Ectodermal cell (in vitro differentiated cells): ENCODE data around the gene ARHGAP42.

Experiments used
- H3K27ac ChIP-seq: 2 replicates; pipeline ENCODE4 v1.7.0; 2013; ENCODE audit warnings: mild to moderate bottlenecking, low read depth, low read length; ENCODE audit not compliant: insufficient read depth, poor library complexity, severe bottlenecking
- H3K27me3 ChIP-seq: 2 replicates; pipeline ENCODE4 v1.7.0; 2013; ENCODE audit warnings: mild to moderate bottlenecking, low read length; ENCODE audit not compliant: insufficient read depth, control insufficient read depth, poor library complexity, severe bottlenecking
- H3K36me3 ChIP-seq: one replicate; pipeline ENCODE4 v1.7.0; 2013; ENCODE audit warnings: low read length; ENCODE audit not compliant: control insufficient read depth, insufficient read depth
- H3K4me1 ChIP-seq: one replicate; pipeline ENCODE4 v1.7.0; 2013; ENCODE audit warnings: low read length; ENCODE audit not compliant: control insufficient read depth, insufficient read depth
- H3K4me3 ChIP-seq: 2 replicates; pipeline ENCODE4 v1.7.0; 2013; ENCODE audit warnings: low read depth, low read length, control low read depth; ENCODE audit not compliant: insufficient read depth
- H3K9me3 ChIP-seq: 2 replicates; pipeline ENCODE4 v1.7.0; 2013; ENCODE audit warnings: mild to moderate bottlenecking, low read length, moderate library complexity; ENCODE audit not compliant: control insufficient read depth
- WGBS, 2 experiments: methylation state at CpG; one replicate each; pipeline ENCODE4 v1.1.7; 2013; ENCODE audit warnings: missing lambda C conversion rate in 2 of 2; 5-methylcytosine and 5-hydroxymethylcytosine counted together

ARHGAP42 gene

DNA sequence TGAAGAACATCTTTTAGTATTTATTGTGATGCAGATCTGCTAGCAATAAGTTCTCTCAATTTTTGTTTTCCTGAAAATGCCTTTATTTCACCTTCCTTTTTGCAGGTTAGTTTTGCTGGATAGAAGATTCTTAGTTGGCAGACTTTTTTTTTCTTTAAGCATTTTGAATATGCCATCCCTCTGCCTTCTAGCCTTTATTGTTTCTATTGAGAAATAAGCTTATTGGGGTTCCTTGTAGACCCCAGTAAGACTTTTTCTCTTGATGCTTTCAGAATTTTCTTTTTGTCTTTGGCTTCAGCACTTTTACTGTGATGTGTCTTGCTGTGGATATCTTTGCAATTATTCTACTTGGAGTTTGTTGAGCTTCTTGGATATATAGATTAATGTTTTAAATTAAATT, 281.9 kb downstream of the ARHGAP42 start:
- Histone ChIP-seq H3K4me1 (no peaks in the 10 kb centered on the region), H3K27me3 (no peaks in the 10 kb centered on the region), H3K27ac (no peak overlapping the region), H3K36me3 (no peaks in the 10 kb centered on the region), H3K9me3 (peaks cover 3% of the 10 kb centered on the region), H3K4me3 (no peak overlapping the region)

DNA sequence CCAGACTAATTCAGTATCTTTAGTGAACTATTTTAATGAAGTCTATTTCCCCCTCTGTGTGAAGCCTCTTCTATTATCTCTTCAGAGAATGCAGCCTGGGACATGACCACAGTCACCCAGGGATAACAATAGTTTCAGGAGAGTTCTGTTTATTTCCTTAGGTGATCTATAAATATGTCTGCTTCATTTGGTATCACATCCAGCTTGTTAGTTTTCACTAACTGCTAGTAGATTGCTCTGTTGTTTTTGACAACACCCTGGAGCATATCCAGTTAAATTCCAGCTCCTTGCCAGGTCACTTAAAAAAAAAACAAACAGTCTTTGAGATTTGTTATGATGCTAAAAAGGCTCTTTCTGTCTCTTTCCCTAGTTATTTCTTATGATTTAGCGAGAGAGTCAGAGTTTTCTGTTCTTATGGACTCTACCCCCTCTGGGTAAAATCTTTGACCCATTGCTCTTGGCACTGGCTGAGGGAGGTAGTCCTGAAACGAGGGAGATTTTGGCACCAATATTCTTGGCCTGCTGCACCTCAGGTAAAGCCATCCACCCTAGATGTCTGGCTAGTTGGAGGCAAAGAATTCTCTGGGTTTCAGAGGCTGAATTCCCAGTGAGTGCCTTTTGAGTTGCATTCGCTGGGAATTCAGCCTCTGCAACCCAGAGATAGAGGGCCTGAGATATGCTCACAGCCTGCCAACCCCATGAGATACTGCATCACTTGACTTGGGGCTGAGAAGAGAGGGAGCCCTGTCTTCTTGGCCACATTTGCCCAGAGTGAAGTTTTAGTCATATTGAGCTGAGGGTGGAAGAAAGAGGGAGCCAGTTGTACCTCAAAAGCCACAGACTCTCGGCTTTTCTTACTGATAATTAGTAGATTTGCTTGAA, 283.4 kb downstream of the ARHGAP42 start:
- no peaks in the 10 kb centered on the region for H3K4me1 ChIP-seq
- H3K36me3 ChIP-seq: no peaks in the 10 kb centered on the region
- peaks cover 3% of the 10 kb centered on the region for H3K9me3 ChIP-seq
- 85 to 93% methylated on average over 3 to 4 of the region's 4 CpGs for WGBS, 2 experiments
- no peak overlapping the region for H3K27ac ChIP-seq
- H3K27me3 ChIP-seq: no peaks in the 10 kb centered on the region
- no peak overlapping the region for H3K4me3 ChIP-seq

DNA sequence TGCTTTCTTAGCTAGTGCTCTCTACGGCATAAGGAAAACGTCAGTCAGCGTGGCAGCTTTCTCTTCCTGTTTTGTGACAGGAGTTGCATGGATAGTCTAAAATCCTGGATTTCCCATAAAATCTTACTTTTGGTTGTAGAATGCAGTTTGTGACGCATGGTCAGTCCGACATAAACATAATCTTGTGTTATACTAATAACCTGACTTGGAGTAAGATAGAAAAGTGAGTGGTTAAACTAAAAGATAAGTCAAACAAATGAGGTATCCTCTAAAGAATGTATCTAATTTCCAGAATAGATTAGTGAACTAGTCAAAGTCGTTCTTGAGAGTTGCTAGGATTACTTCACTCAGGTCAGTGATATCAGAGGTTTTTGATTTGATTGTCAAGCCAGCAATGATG, 285.0 kb downstream of the ARHGAP42 start:
- Histone ChIP-seq H3K27me3 (no peaks in the 10 kb centered on the region), H3K27ac (no peak overlapping the region), H3K9me3 (peaks cover 3% of the 10 kb centered on the region), H3K36me3 (no peaks in the 10 kb centered on the region), H3K4me3 (no peak overlapping the region), H3K4me1 (no peaks in the 10 kb centered on the region)
- WGBS, 2 experiments: 83 to 89% methylated on average over 5 to 6 of the region's 6 CpGs

DNA sequence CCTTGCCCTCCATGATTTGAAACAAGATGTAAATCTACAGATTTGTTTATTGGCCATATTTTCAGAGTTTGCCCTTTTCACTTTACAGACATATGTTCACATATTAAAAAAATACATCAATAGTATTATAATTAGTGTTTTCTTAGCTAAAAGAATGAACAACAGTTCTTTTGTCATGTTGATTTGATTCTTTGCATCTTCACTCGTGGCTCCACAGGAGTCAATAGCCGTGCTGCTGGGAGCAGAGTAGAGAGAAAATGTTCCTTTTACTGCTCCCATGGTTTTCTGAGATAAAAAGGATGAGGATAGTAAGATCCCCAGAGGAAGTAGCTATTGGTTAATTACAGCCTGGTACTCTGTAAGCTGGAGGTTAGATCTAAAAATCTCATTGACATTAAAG, 291.4 kb downstream of the ARHGAP42 start:
- Histone ChIP-seq H3K27me3 (no peaks in the 10 kb centered on the region), H3K4me1 (no peaks in the 10 kb centered on the region), H3K27ac (no peak overlapping the region), H3K4me3 (no peak overlapping the region), H3K9me3 (no peaks in the 10 kb centered on the region), H3K36me3 (no peaks in the 10 kb centered on the region)
- 4 to 5% methylated on average over 2 of the region's 2 CpGs for WGBS, 2 experiments

DNA sequence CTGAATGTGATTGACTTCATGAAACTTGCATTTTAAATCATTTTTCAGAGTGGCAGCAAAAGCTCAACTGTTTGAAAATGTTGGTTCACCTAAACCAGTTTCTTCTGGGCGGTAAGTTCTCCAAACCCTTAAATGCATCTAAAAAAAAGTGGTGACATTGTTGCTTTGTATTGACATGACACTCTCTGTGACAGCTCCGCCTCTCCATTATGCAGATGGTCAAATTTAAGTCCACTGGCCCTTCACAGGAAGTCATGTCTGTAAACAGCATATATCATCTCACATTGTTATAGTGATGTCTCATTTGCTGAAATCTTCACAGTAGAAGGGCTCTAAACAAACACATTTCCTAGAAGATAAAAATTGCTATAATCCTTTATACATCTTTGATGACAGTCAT, 291.9 kb downstream of the ARHGAP42 start:
- Histone ChIP-seq H3K36me3 (no peaks in the 10 kb centered on the region), H3K27me3 (no peaks in the 10 kb centered on the region), H3K4me1 (no peaks in the 10 kb centered on the region), H3K27ac (no peak overlapping the region), H3K9me3 (no peaks in the 10 kb centered on the region), H3K4me3 (no peak overlapping the region)
- 72 to 81% methylated on average over 2 of the region's 2 CpGs for WGBS, 2 experiments

DNA sequence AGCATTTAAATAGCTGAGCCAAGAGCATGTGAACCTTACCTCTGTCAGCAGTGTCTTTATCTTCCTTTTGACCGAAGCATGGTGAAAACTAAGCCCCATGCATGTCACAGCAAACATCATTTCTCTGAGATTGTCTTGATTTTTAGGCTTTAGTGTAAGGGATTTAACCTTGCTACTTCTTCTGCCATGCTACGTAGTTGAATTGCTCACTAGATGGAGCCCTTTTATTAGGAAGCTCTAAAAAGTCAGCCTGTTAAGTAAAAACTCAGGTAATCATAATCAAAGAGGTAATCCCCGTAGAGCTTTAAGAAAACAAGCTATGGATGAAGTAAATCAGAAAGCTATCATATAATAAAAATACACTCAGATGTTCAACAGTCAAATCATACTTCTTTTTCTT, 293.1 kb downstream of the ARHGAP42 start:
- H3K36me3 ChIP-seq: no peaks in the 10 kb centered on the region
- 71 to 79% methylated on average over 1 to 2 of the region's 3 CpGs for WGBS, 2 experiments
- no peak overlapping the region for H3K27ac ChIP-seq

DNA sequence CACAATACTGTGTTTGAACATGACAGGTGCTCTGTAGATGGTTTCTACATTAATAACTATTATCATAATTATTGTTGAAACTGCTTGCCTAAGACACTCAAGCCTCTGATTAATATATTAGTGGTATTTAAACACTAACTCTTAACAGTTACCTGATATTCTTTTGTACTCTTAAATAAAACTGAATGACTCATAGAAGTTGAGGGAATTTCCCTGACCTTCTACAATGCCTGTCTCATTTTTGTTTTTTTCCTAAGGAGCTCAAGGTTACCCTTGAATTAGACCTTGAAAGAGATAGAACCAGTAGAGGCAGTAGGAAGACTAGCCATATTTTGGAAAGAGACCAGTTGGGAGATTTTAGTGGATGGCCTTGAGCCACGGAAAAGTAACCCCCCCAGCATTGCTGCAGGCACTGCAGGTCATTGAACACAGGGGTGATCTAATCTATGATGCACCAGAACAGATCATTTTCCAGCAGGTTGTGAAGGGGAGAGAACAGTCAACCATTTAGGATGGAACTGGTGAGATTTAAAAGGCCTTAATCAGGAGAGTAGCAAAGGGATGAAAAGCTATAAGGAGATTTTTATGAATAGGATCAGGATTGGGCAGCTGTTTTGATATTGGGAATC, 294.2 kb downstream of the ARHGAP42 start:
- H3K27me3 ChIP-seq: no peaks in the 10 kb centered on the region
- H3K9me3 ChIP-seq: no peaks in the 10 kb centered on the region
- no peak overlapping the region for H3K27ac ChIP-seq
- H3K36me3 ChIP-seq: no peaks in the 10 kb centered on the region
- H3K4me3 ChIP-seq: no peak overlapping the region
- WGBS, 2 experiments: 93% methylated on average over 1 of the region's 1 CpG
- H3K4me1 ChIP-seq: no peaks in the 10 kb centered on the region

More for the DNA sequence above, 293.1 kb downstream of the ARHGAP42 start:
- H3K27me3 ChIP-seq: no peaks in the 10 kb centered on the region
- no peaks in the 10 kb centered on the region for H3K9me3 ChIP-seq
- no peak overlapping the region for H3K4me3 ChIP-seq
- no peaks in the 10 kb centered on the region for H3K4me1 ChIP-seq

DNA sequence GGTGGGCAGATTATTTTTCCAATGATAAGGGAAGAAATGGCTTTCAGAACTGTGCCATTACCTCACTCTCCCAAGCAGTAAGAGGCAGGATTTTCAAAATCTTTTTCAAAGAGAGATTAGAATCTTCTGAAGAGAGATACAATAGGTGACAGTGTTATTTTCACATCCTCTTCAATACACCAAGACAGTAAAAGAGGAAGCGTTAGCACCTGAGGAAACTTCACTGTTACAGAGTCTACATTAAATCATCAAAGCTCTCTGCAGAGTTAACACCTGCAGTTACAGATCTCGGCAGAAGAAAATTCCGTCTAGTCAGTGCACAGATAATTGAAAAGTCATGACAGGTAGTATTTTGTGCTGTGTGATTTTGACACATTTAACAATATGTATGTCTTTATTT, 297.6 kb downstream of the ARHGAP42 start:
- H3K27ac ChIP-seq: no peak overlapping the region
- no peak overlapping the region for H3K4me3 ChIP-seq
- WGBS, 2 experiments: 95 to 98% methylated on average over 2 to 3 of the region's 3 CpGs
- no peaks in the 10 kb centered on the region for H3K27me3 ChIP-seq
- H3K36me3 ChIP-seq: no peaks in the 10 kb centered on the region
- no peaks in the 10 kb centered on the region for H3K4me1 ChIP-seq
- no peaks in the 10 kb centered on the region for H3K9me3 ChIP-seq

DNA sequence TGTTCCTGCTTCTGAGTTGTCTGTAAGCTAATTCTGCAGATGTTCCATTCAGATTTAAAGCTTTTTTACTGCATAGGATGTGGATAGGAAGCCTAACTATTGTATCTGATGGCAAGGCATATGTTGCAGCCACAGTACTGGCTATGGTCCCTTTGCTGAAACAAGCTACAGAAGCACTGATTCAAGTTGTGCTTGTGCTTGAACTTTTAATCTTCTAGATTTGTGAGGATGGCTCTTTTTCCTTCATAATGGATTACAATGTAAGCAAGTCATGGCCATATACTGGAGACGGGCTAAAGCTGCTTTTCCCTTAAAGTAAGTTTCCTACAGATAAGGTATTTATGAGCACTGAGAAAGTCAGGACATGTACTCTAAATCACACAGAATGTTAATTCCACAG, 303.8 kb downstream of the ARHGAP42 start:
- H3K27me3 ChIP-seq: no peaks in the 10 kb centered on the region
- H3K9me3 ChIP-seq: no peaks in the 10 kb centered on the region
- H3K36me3 ChIP-seq: no peaks in the 10 kb centered on the region
- H3K4me3 ChIP-seq: no peak overlapping the region
- no peak overlapping the region for H3K27ac ChIP-seq
- WGBS, 2 experiments: 100% methylated on average over 1 of the region's 1 CpG
- no peaks in the 10 kb centered on the region for H3K4me1 ChIP-seq

DNA sequence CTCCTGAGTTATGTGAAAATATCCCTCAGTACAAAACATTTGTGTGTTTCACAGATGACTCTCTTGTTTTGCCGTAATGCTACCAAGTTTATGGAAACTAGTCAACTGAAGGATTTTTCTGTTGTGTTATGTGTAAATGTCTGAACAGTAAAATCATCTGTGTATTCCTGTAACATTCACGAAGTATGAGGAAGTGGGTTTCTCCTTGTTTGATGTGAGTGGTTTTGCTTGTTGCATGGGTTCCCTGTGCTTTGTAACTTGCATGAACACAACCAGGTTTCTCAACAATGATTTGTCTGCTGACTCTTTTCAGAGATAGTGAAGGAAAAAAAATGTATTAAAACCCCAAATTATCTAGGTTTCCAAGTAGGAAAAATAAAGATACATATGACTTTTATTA, 304.5 kb downstream of the ARHGAP42 start:
- H3K36me3 ChIP-seq: no peaks in the 10 kb centered on the region
- H3K9me3 ChIP-seq: no peaks in the 10 kb centered on the region
- no peak overlapping the region for H3K27ac ChIP-seq
- no peaks in the 10 kb centered on the region for H3K27me3 ChIP-seq
- no peak overlapping the region for H3K4me3 ChIP-seq
- H3K4me1 ChIP-seq: no peaks in the 10 kb centered on the region
- 95 to 97% methylated on average over 2 of the region's 2 CpGs for WGBS, 2 experiments
